SK-N-MC (cell line): ENCODE data around the gene LPIN1.
"Not testable (repeated sequence)": the region's sequence is repeated elsewhere in the genome, so short reads cannot be mapped to it uniquely, and the experiment has no call there.

Experiments used
- EZH2 ChIP-seq: fragments of 200-600 bp; sonication (generic); IDR thresholded peaks from one replicate; pipeline ENCODE4 v1.6.1; 2017; ENCODE audit warnings: antibody characterized with exemption
- FOXP2 ChIP-seq: optimal IDR thresholded peaks from 2 replicates; pipeline ENCODE3; 2011; ENCODE audit warnings: mild to moderate bottlenecking, moderate library complexity; ENCODE audit not compliant: insufficient read depth; ENCODE audit errors: extremely low read length, control extremely low read depth
- POLR2AphosphoS5 ChIP-seq: IDR thresholded peaks from 2 replicates; pipeline ENCODE4 v1.6.1; 2012; ENCODE audit warnings: mild to moderate bottlenecking, low read depth, low read length, borderline replicate concordance

GRCh38 chr2:11816935-11817334 lies 70.5 kb downstream of the LPIN1 start:
- TF ChIP-seq POLR2AphosphoS5, EZH2, FOXP2: not testable (repeated sequence)
